GM12875 (cell line): ENCODE measurements around the gene POMT2.

Experiments
- H3K4me3 ChIP-seq: one replicate; pipeline ENCODE4 v1.5.1; 2011; ENCODE audit warnings: low read depth, low read length, control low read depth
- TF ChIP-seq, protein P1 (sequence below): IDR thresholded peaks from 2 replicates; pipeline ENCODE4 v1.5.1; 2011; ENCODE audit warnings: low read depth, mild to moderate bottlenecking, control low read depth, inconsistent platforms, low read length, moderate library complexity, borderline replicate concordance; ENCODE audit not compliant: insufficient read depth

POMT2 gene

DNA sequence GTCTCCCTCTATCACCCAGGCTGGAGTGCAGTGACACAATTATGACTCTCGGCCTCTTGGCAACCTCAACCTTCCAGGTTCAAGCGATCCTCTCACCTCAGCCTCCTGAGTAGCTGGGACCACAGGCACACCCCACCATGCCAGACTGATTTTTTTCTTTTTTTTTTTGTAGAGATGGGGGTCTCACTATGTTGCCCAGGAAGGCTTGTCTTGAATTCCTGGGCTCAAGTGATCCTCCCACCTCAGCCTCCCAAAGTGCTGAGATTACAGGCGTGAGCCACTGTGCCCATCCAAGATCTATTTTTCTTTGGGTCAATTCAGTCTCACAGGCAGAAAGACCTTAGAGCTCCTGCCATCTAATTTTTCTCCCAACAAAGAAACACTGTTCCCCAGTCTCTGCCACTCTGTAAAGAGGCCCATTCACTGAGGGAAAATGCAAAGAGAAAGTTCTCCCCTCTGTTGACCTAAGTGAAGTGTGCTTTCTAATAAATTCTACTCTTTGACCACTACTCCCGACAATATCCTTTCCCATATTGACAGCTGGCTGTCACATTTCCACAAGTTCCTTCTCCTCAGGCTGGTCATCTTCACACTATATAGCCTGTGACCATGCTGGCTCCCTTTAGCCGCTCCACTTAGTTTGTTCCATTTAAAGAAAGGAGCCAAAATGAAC lies 32.9 kb upstream of the POMT2 start:
- TF ChIP-seq, protein P1, sequence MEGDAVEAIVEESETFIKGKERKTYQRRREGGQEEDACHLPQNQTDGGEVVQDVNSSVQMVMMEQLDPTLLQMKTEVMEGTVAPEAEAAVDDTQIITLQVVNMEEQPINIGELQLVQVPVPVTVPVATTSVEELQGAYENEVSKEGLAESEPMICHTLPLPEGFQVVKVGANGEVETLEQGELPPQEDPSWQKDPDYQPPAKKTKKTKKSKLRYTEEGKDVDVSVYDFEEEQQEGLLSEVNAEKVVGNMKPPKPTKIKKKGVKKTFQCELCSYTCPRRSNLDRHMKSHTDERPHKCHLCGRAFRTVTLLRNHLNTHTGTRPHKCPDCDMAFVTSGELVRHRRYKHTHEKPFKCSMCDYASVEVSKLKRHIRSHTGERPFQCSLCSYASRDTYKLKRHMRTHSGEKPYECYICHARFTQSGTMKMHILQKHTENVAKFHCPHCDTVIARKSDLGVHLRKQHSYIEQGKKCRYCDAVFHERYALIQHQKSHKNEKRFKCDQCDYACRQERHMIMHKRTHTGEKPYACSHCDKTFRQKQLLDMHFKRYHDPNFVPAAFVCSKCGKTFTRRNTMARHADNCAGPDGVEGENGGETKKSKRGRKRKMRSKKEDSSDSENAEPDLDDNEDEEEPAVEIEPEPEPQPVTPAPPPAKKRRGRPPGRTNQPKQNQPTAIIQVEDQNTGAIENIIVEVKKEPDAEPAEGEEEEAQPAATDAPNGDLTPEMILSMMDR, result no peak
- no peak overlapping the region for H3K4me3 ChIP-seq

DNA sequence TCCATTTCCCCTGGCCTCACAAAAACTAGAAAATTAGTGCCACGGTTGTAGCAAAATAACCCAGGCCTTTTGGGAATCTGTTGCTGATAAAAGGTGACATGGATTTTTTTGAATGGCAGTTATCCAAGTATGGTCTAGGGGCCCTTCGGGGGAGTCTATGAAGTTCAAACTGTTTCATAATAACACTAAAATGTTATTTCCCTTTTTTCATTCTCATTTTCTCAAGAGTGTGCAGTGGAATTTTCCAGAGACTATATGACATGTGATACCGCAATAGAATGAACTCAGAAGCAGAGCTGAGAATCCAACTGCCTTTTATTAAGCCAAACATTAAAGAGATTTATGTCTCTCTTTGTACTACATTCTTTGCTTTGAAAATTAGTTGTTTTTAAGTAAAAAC lies 27.1 kb upstream of the POMT2 start:
- H3K4me3 ChIP-seq, result no peak overlapping the region
- TF ChIP-seq, protein P1, result no peak

DNA sequence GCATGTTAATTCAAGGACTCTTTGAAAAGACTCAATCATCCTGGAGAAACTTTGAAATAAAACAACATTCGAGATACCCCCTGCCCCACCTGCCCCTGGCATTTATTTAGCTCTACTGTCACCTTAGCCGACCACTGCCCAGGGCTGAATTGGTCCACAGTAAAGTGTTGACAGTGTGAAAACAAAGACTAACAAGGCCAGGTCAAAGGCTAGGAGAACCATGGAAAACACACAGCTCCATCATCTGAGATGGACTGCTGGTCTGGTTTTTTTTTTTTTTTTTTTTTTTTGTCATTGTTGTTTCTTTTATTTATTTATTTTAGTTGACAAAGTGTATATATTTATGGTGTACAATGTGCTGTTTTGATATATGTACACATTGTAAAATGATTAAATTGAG lies 25.8 kb upstream of the POMT2 start:
- no peak overlapping the region for H3K4me3 ChIP-seq
- TF ChIP-seq, protein P1, result no peak

DNA sequence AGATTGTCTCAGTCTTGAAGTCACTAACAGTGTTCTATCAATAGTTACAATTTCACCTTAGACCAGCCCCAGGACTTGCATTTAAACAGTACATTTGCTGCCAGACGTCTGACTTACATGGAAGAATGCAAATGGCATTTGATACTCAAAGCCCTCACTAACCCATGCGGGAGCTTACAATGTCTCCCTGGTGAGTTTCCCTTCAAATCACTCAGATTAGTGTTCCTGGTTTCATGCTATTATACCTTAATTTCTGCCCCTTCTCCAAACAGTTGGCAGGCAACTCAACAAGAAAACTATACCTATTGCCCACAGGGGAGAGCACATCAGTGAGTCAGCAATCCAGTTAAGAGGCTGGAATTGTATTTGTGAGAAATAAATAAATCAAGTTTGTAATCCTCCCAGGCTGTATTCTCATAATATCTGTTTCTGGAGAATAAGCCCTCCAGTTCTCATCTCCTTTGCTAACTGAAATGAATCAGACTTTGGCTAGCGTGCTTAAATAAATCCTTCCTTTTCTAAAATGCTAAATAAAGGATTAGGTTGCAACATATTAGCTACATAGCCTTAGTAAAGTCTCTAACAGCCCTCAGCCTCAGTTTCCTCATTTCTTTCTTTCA lies 23.8 kb upstream of the POMT2 start:
- H3K4me3 ChIP-seq, result no peak overlapping the region
- TF ChIP-seq, protein P1, result no peak

DNA sequence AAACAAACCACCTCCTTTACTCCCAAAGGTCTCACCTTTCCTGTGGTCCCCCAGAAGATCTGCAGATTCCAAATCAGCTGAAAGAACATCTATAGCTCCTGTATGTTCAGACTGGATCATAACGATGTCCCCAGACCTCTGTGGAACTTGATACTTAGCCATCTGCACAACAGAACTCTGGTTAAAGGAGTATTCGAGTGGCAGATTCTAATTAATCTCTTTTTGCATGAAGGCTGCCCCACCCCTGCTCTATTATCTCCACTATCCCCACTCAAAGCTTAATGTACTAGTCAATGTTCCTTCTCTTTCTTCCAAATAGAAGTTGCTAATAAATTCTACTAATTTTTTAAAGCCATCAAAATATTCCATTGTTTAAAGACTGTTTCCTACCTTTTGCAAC lies 23.0 kb upstream of the POMT2 start:
- no peak overlapping the region for H3K4me3 ChIP-seq
- TF ChIP-seq, protein P1, result no peak

DNA sequence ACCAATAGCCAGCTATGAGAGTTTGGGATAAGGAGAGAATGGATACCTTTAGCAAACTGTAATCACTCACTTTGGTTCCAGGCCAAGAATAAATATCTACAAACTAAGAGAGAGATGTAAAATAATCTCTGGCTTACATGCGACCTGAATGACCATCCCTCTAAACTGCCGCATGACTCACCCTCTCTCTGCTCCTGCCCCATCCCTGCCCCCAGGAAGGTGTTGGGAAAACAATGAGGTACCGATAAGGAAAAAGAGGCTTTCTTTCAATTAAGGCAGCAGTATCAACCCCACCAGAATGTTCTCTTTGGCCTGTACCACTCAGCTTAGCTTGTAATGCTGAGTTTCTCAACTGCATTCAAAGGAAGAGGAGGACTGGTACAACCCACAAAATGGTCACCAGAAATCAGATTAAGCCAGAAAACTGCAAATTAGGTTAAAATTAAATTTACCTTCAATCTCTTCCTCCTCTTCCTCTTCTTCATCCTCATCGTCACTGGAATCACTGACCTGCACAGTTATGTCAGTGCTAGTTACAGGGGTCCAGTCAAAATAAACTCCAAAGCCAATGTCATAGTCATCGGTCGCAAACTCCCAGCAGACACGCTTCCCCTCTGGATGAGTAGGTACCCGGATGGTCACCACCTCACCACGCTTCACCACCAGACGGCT lies 22.2 kb upstream of the POMT2 start:
- no peak overlapping the region for H3K4me3 ChIP-seq
- TF ChIP-seq, protein P1, result no peak

DNA sequence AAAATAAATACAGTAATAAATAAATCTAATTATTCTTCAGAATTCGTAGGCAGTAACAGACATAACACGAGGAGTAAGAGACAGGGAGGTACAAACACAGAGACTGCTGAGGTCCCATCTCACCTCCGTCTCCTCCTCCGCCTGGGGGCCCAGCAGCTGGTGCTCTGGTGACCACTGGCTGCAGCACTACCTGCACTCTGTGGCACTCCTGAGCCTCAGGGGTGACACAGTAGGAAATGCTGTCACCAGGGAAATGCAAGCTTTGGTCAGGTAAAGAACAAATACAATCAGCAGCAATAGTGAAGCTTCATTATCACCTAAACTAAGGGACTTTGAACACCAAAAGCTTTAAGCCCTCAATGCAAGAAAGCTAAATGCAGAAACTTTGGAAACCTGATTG lies 19.7 kb upstream of the POMT2 start:
- TF ChIP-seq, protein P1, result no peak
- H3K4me3 ChIP-seq, result no peak overlapping the region
